ENCODE measurements around the gene HSPB2.

- no peak for TF ChIP-seq CTCF (IDR thresholded peaks at IDR 0.05; ENCODE audit: insufficient read depth, low read length)
- no peak for TF ChIP-seq REST (IDR thresholded peaks at IDR 0.05; ENCODE audit: insufficient replicate concordance, low read depth)
- no peak for TF ChIP-seq GABPA (IDR thresholded peaks at IDR 0.05; ENCODE audit: low read depth)
- TF ChIP-seq POLR2AphosphoS5 (IDR thresholded peaks at IDR 0.05; ENCODE audit: low read depth) = no peak
- no peak for TF ChIP-seq SPI1 (IDR thresholded peaks at IDR 0.05; ENCODE audit: borderline replicate concordance, low read depth)
Measured at GRCh38 chr11:111937844-111938243, 25.3 kb downstream of the HSPB2 start.

Data from HL-60 (cell line).